Vagina (tissue), 2 donors: ENCODE data around the gene FGFR2.

Experiments
- POLR2A ChIP-seq, 2 donors: fragments of 450-650 bp; IDR thresholded peaks; one replicate each; pipeline ENCODE4 v1.6.1; 2017; ENCODE audit warnings: antibody characterized with exemption in 2 of 2, mild to moderate bottlenecking in 2 of 2, moderate library complexity in 2 of 2
- TF ChIP-seq, protein P1 (sequence below), 3 experiments: fragments of 450-650 bp in 2 of 3; fragments of 200-600 bp in 1 of 3; sonication (generic) in 1 of 3; IDR thresholded peaks; one replicate each; pipeline ENCODE4 v1.5.1; 2017 to 2019; ENCODE audit warnings: antibody characterized with exemption in 3 of 3, mild to moderate bottlenecking in 2 of 3, moderate library complexity in 2 of 3

- TF ChIP-seq, protein P1, sequence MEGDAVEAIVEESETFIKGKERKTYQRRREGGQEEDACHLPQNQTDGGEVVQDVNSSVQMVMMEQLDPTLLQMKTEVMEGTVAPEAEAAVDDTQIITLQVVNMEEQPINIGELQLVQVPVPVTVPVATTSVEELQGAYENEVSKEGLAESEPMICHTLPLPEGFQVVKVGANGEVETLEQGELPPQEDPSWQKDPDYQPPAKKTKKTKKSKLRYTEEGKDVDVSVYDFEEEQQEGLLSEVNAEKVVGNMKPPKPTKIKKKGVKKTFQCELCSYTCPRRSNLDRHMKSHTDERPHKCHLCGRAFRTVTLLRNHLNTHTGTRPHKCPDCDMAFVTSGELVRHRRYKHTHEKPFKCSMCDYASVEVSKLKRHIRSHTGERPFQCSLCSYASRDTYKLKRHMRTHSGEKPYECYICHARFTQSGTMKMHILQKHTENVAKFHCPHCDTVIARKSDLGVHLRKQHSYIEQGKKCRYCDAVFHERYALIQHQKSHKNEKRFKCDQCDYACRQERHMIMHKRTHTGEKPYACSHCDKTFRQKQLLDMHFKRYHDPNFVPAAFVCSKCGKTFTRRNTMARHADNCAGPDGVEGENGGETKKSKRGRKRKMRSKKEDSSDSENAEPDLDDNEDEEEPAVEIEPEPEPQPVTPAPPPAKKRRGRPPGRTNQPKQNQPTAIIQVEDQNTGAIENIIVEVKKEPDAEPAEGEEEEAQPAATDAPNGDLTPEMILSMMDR (IDR thresholded peaks at IDR 0.05): no peak
- no peak for TF ChIP-seq POLR2A (IDR thresholded peaks at IDR 0.05)
Observed at GRCh38 chr10:121594076-121594475, 4.2 kb downstream of the FGFR2 start.
